GM12878 (cell line): ENCODE measurements around the gene MSGN1. TPM values are rescaled to one million over a fixed set of nuclear protein-coding genes. Genes with fewer than 3 reads are reported as not detected.

ENCODE experiments used
- ATAC-seq: fragments of 200-7000 bp; cut with Tn5 transposase; 3 replicates; pipeline ENCODE4 v1.9.1; 2020; ENCODE audit warnings: mild to moderate bottlenecking, moderate library complexity
- BruUV-seq: library from RNA; stranded (reverse); fragments of 400-500 nt; replicated peaks from 2 replicates; lab custom pipeline; 2021; lab: Mats Ljungman, UMichigan
- CTCF ChIA-PET: fragments of 300-600 bp; sonication (Branson Sonifier 250); formaldehyde crosslinking; extraction: SDS; loops from one replicate; lab custom pipeline; 2021; ENCODE audit warnings: inconsistent platforms; lab: Yijun Ruan, JAX
- POLR2A ChIA-PET: fragments of 350-600 bp; formaldehyde crosslinking; extraction: SDS; loops from one replicate; lab custom pipeline; 2021; ENCODE audit warnings: inconsistent platforms; lab: Charles Lee
- RAD21 ChIA-PET: fragments of 300-600 bp; sonication (Branson Sonifier 250); formaldehyde crosslinking; loops from one replicate; lab custom pipeline; 2023; ENCODE audit warnings: antibody characterized with exemption; ENCODE audit not compliant: unreplicated experiment; lab: Charles Lee
- SMC1A ChIA-PET: fragments of 300-600 bp; sonication (Branson Sonifier 250); formaldehyde crosslinking; loops from one replicate; lab custom pipeline; 2023; ENCODE audit not compliant: unreplicated experiment, uncharacterized antibody; lab: Charles Lee
- DNase-seq: peaks from one replicate; pipeline ENCODE4 v3.0.0-alpha.2; 2011; ENCODE audit warnings: low read depth, low spot score
- FAIRE-seq: peaks from 3 replicates; lab custom pipeline; 2011; peaks lifted over from hg19 to GRCh38; lab: Jason Lieb, UNC
- H2AFZ ChIP-seq: 2 replicates; pipeline ENCODE4 v1.6.0; 2011; ENCODE audit warnings: low read depth, low read length, control low read depth; ENCODE audit not compliant: control insufficient read depth
- H3K27ac ChIP-seq: 2 replicates; pipeline ENCODE4 v1.5.1; 2011; ENCODE audit warnings: control low read depth; ENCODE audit not compliant: control insufficient read depth, insufficient read depth
- H3K27me3 ChIP-seq, 2 experiments: replicated peaks in 1 of 2; 2 replicates each; pipeline versions ENCODE4 v1.6.0 to v1.6.1; 2011; ENCODE audit warnings: low read length in 1 of 2; ENCODE audit not compliant: control insufficient read depth in 2 of 2, insufficient read depth in 2 of 2
- H3K36me3 ChIP-seq, 2 experiments: 2 replicates each; pipeline ENCODE4 v1.5.1; 2011; ENCODE audit warnings: low read length in 1 of 2; ENCODE audit not compliant: control insufficient read depth in 2 of 2, insufficient read depth in 2 of 2
- H3K4me1 ChIP-seq: 2 replicates; pipeline ENCODE4 v1.6.1; 2011; ENCODE audit warnings: mild to moderate bottlenecking, low read length, moderate library complexity, mixed read lengths; ENCODE audit not compliant: control insufficient read depth, insufficient read depth
- H3K4me2 ChIP-seq: 2 replicates; pipeline ENCODE4 v1.6.0; 2011; ENCODE audit warnings: control low read depth; ENCODE audit not compliant: control insufficient read depth, insufficient read depth
- H3K4me3 ChIP-seq: fragments of 200-600 bp; sonication (generic); 2 replicates; pipeline ENCODE4 v1.5.1; 2016
- H3K79me2 ChIP-seq: 2 replicates; pipeline ENCODE4 v1.6.0; 2011; ENCODE audit warnings: low read length; ENCODE audit not compliant: control insufficient read depth, insufficient read depth
- H3K9ac ChIP-seq: 2 replicates; pipeline ENCODE4 v1.8.0; 2011; ENCODE audit warnings: low read length, control low read depth, mixed read lengths; ENCODE audit not compliant: control insufficient read depth, insufficient read depth
- H3K9me3 ChIP-seq: replicated peaks from 3 replicates; pipeline ENCODE4 v1.5.1; 2011; ENCODE audit warnings: mild to moderate bottlenecking, low read length; ENCODE audit not compliant: control insufficient read depth, insufficient read depth
- H4K20me1 ChIP-seq: 2 replicates; pipeline ENCODE4 v1.6.0; 2011; ENCODE audit not compliant: control insufficient read depth, insufficient read depth
- GATAD2B ChIP-seq: fragments of 450-650 bp; conservative IDR thresholded peaks from 2 replicates; pipeline ENCODE4 v1.6.1; 2017; ENCODE audit warnings: low read depth, mild to moderate bottlenecking, moderate library complexity
- NFYB ChIP-seq: IDR thresholded peaks from 2 replicates; pipeline ENCODE4 v1.6.1; 2011; ENCODE audit warnings: low read depth, mild to moderate bottlenecking, low read length, improper control_type of control experiment, moderate library complexity; ENCODE audit not compliant: insufficient read depth
- NR2C1 ChIP-seq: fragments of 450-650 bp; IDR thresholded peaks from 2 replicates; pipeline ENCODE4 v1.6.1; 2017; ENCODE audit warnings: antibody characterized with exemption, mild to moderate bottlenecking, moderate library complexity
- SIX5 ChIP-seq: IDR thresholded peaks from 2 replicates; pipeline ENCODE4 v1.6.1; 2011; ENCODE audit warnings: mild to moderate bottlenecking, low read depth, low read length, moderate library complexity; ENCODE audit not compliant: severe bottlenecking
- SMC3 ChIP-seq: IDR thresholded peaks from 2 replicates; pipeline ENCODE4 v1.6.1; 2011; ENCODE audit warnings: low read length, improper control_type of control experiment, borderline replicate concordance
- STAT3 ChIP-seq: IDR thresholded peaks from 2 replicates; pipeline ENCODE4 v1.6.1; 2011; ENCODE audit warnings: low read depth, low read length, improper control_type of control experiment
- TCF7 ChIP-seq: IDR thresholded peaks from 2 replicates; pipeline ENCODE4 v1.6.1; 2014; ENCODE audit warnings: antibody characterized with exemption, borderline replicate concordance
- WRNIP1 ChIP-seq: IDR thresholded peaks from 2 replicates; pipeline ENCODE4 v1.6.1; 2011; ENCODE audit warnings: low read depth, low read length, improper control_type of control experiment, borderline replicate concordance
- ZBED1 ChIP-seq: IDR thresholded peaks from 2 replicates; pipeline ENCODE4 v1.6.1; 2016; ENCODE audit warnings: borderline replicate concordance
- ZNF207 ChIP-seq: fragments of 450-650 bp; IDR thresholded peaks from 2 replicates; pipeline ENCODE4 v1.6.1; 2014; ENCODE audit warnings: antibody characterized with exemption, mild to moderate bottlenecking, borderline replicate concordance
- ZSCAN29 ChIP-seq: fragments of 450-650 bp; IDR thresholded peaks from 2 replicates; pipeline ENCODE4 v1.6.1; 2017; ENCODE audit warnings: mild to moderate bottlenecking, moderate library complexity
- WGBS: methylation state at CpG from one replicate; pipeline ENCODE4 v1.1.6; 2016; ENCODE audit warnings: low lambda C conversion rate; ENCODE audit not compliant: insufficient replicate concordance, insufficient coverage; ENCODE audit errors: missing lambda C conversion rate; 5-methylcytosine and 5-hydroxymethylcytosine counted together
- in situ Hi-C: fragments of 300-500 bp; cut with MboI; formaldehyde crosslinking; loops from 9 replicates; pipeline ENCODE4 v1.14.3; 2018; ENCODE audit warnings: mixed read lengths
- intact Hi-C: fragments of 100-400 bp; cut with micrococcal nuclease; formaldehyde crosslinking; loops from one replicate; pipeline ENCODE4 v1.14.2; 2022; ENCODE audit not compliant: unreplicated experiment
- polyA plus RNA-seq, 11 experiments: library from polyadenylated mRNA; depleted of rRNA in 4 of 11; unstranded in 6 of 11; stranded (reverse) in 5 of 11; fragments of >200 nt; fragmentation: Nextera tagmentation in 4 of 11; fragmentation: Illumina TruSeq in 1 of 11; extraction: Ambion mirVana in 4 of 11; extraction: Trizol in 1 of 11; gene quantifications; 1 replicate in 1 of 11; 2 replicates in 10 of 11; pipeline versions ENCODE4 v1.2.1 to v1.2.3, GENCODE V29; 2011 to 2016; ENCODE audit warnings: inconsistent platforms in 2 of 11, missing spikeins in 2 of 11, low read depth in 1 of 11
- total RNA-seq, 4 experiments: library from RNA; depleted of rRNA in 3 of 4; stranded (reverse); fragments of >200 nt in 3 of 4; fragmentation: Illumina TruSeq in 1 of 4; extraction: Trizol in 1 of 4; gene quantifications; 2 replicates each; pipeline versions ENCODE4 v1.2.1 to v1.2.3, GENCODE V29; 2013 to 2021
- TF ChIP-seq, protein P1 (sequence below): fragments of 450-650 bp; IDR thresholded peaks from 2 replicates; pipeline ENCODE4 v1.6.1; 2018; ENCODE audit warnings: mild to moderate bottlenecking, low read depth, moderate library complexity; ENCODE audit not compliant: partially characterized antibody
- TF ChIP-seq, protein P2 (sequence below): IDR thresholded peaks from 2 replicates; pipeline ENCODE4 v1.6.1; 2011; ENCODE audit warnings: mild to moderate bottlenecking, low read depth, low read length, moderate library complexity; ENCODE audit not compliant: insufficient replicate concordance

MSGN1 gene
- total and polyA plus RNA-seq, 10 of the 15 experiments (the other 5 are each of a cell fraction or from before 2014, with no cell fraction given) = 0.27 TPM; not detected in 9

DNA sequence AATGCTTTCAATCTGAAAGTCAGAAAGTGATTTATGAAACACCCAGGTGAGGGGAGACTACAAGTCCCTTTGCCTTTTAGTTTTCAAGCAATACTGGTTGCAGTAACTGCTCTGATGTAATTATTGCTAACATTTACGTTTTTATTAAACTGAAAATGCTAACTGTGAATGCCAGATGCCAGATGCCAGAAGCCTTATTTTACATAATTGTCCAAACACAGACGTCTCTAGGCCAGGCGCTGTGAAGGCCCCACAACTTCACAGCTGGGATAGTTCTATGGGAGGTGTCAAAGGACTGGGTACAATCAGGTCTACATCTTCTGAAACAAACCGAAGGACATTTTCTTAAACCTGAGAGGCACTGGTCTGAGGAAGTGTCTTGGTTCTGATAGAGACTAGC lies 27.5 kb upstream of the MSGN1 start:
- TF ChIP-seq, protein P1, sequence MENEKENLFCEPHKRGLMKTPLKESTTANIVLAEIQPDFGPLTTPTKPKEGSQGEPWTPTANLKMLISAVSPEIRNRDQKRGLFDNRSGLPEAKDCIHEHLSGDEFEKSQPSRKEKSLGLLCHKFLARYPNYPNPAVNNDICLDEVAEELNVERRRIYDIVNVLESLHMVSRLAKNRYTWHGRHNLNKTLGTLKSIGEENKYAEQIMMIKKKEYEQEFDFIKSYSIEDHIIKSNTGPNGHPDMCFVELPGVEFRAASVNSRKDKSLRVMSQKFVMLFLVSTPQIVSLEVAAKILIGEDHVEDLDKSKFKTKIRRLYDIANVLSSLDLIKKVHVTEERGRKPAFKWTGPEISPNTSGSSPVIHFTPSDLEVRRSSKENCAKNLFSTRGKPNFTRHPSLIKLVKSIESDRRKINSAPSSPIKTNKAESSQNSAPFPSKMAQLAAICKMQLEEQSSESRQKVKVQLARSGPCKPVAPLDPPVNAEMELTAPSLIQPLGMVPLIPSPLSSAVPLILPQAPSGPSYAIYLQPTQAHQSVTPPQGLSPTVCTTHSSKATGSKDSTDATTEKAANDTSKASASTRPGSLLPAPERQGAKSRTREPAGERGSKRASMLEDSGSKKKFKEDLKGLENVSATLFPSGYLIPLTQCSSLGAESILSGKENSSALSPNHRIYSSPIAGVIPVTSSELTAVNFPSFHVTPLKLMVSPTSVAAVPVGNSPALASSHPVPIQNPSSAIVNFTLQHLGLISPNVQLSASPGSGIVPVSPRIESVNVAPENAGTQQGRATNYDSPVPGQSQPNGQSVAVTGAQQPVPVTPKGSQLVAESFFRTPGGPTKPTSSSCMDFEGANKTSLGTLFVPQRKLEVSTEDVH = no peak
- TF ChIP-seq STAT3 (no peak), ZSCAN29 (no peak), NFYB (no peak), ZBED1 (no peak), WRNIP1 (no peak), SIX5 (no peak), SMC3 (no peak), NR2C1 (no peak), ZNF207 (no peak), GATAD2B (no peak), TCF7 (no peak)
- TF ChIP-seq, protein P2, sequence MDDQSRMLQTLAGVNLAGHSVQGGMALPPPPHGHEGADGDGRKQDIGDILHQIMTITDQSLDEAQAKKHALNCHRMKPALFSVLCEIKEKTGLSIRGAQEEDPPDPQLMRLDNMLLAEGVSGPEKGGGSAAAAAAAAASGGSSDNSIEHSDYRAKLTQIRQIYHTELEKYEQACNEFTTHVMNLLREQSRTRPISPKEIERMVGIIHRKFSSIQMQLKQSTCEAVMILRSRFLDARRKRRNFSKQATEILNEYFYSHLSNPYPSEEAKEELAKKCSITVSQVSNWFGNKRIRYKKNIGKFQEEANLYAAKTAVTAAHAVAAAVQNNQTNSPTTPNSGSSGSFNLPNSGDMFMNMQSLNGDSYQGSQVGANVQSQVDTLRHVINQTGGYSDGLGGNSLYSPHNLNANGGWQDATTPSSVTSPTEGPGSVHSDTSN = no peak
- no peaks in the 10 kb centered on the region for H3K36me3 ChIP-seq
- ChIA-PET RAD21 (interaction anchor here (1.0 kb wide), 1 partner anchor 32 kb away, joined by 3 read pairs; no protein-coding TSS in a partner anchor), SMC1A (interaction anchor here (0.8 to 1.6 kb wide), 8 partner anchors 8 to 87 kb away, joined by 3 to 4 read pairs (median 4); partner anchors contain the start of gene MSGN1), POLR2A (no interaction called here), CTCF (no interaction called here)
- DNase-seq (no peak), ATAC-seq (peak; percentile 36), FAIRE-seq (peak; percentile 64)
- no peaks in the 10 kb centered on the region for H3K79me2 ChIP-seq
- H3K4me2 ChIP-seq = no peak overlapping the region
- in situ Hi-C loops (no loop called here), intact Hi-C loops (no loop called here)
- H3K27ac ChIP-seq = no peak overlapping the region
- 16% methylated on average over 4 of the region's 4 CpGs for WGBS
- no peaks in the 10 kb centered on the region for H3K9me3 ChIP-seq
- no peaks in the 10 kb centered on the region for H3K4me1 ChIP-seq
- no peak overlapping the region for H3K9ac ChIP-seq
- no peaks in the 10 kb centered on the region for H4K20me1 ChIP-seq
- BruUV-seq = no TSS peak
- no peaks in the 10 kb centered on the region for H3K27me3 ChIP-seq
- 0 out of 2 replicates have a peak overlapping the region, but pooled peaks have one; percentile 9 for H2AFZ ChIP-seq
- no peak overlapping the region for H3K4me3 ChIP-seq
